ENCODE measurements around the gene MDGA2. TPM values are rescaled to one million over a fixed set of nuclear protein-coding genes. Genes with fewer than 3 reads are reported as not detected.
"Not testable (repeated sequence)": the region's sequence is repeated elsewhere in the genome, so short reads cannot be mapped to it uniquely, and the experiment has no call there.

The MDGA2 gene
- total and polyA plus RNA-seq, 2 experiments from 2014 or later = 0.33 to 0.46 TPM

DNA sequence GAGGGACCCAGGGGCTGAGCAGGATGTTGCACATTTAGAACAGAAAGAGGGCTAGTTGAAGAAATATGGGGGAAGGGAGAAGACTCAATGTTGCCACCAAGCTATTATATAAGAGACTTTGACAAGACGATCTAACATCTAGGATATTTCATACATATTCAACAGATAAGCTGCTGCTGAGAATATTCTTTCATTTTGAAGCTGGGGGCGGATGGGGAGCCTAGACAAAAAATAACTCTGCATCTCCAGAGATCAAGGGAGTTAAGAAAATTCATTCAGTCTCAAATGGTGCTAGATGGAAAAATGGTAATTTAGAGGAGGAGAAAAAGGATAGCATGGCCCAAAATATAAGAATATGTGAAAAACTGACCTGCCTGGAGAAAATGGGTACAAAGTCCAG, 415.6 kb downstream of the MDGA2 start:
- H3K36me3 ChIP-seq = no peaks in the 10 kb centered on the region
- TF ChIP-seq, protein P1, sequence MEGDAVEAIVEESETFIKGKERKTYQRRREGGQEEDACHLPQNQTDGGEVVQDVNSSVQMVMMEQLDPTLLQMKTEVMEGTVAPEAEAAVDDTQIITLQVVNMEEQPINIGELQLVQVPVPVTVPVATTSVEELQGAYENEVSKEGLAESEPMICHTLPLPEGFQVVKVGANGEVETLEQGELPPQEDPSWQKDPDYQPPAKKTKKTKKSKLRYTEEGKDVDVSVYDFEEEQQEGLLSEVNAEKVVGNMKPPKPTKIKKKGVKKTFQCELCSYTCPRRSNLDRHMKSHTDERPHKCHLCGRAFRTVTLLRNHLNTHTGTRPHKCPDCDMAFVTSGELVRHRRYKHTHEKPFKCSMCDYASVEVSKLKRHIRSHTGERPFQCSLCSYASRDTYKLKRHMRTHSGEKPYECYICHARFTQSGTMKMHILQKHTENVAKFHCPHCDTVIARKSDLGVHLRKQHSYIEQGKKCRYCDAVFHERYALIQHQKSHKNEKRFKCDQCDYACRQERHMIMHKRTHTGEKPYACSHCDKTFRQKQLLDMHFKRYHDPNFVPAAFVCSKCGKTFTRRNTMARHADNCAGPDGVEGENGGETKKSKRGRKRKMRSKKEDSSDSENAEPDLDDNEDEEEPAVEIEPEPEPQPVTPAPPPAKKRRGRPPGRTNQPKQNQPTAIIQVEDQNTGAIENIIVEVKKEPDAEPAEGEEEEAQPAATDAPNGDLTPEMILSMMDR (IDR thresholded peaks at IDR 0.05; ENCODE audit: low read depth, low read length) = no peak
- no peak overlapping the region for H3K27ac ChIP-seq
- no peak overlapping the region for H3K4me3 ChIP-seq
- DNase-seq (ENCODE audit: low read depth in 1 of 2, low spot score in 1 of 2) = no peak
- H3K9me3 ChIP-seq (ENCODE audit: low read depth) = no peaks in the 10 kb centered on the region
- peaks cover 4% of the 10 kb centered on the region for H3K4me1 ChIP-seq (ENCODE audit: low read depth)
- H3K27me3 ChIP-seq = no peaks in the 10 kb centered on the region

DNA sequence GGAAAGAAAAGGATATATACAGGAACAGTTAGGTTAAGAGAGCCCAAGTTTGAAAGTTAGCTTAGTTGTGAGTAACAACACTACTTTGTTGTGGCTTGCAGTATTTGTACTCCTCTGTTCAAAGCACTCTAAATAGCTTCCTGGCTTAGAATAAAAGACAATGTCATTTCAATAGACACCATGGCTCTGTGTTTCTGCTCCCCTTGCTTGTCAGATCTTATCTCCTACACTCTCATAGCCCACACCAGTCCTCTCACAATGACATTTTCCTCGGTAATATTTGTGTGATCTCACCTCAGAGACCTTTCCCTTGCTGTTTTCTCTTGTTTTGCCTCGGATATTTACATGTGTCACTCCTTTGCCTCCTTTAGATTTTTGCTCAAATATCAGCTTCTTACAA, 418.4 kb downstream of the MDGA2 start:
- DNase-seq (ENCODE audit: low read depth in 1 of 2, low spot score in 1 of 2) = no peak
- Histone ChIP-seq H3K9me3 (ENCODE audit: low read depth) (no peaks in the 10 kb centered on the region), H3K4me3 (no peak overlapping the region), H3K36me3 (no peaks in the 10 kb centered on the region), H3K4me1 (ENCODE audit: low read depth) (peaks cover 4% of the 10 kb centered on the region), H3K27me3 (no peaks in the 10 kb centered on the region), H3K27ac (no peak overlapping the region)
- TF ChIP-seq, protein P1 (IDR thresholded peaks at IDR 0.05; ENCODE audit: low read depth, low read length) = no peak

DNA sequence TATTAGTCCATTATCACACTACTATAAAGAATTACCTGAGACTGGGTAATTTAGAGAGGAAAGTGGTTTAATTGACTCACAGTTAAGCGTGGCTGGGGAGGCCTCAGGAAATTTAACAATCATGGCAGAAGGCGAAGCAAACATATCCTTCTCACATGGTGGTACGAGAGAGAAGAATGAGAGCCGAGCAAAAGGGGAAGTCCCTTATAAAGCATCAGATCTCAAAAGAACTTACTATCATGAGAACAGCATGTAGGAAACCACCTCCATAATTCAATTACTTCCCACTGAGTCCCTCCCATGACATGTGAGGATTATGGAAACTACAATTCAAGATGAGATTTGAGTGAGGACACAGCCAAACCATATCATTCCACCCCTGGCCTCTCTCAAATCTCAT, 422.6 kb downstream of the MDGA2 start:
- no peaks in the 10 kb centered on the region for H3K4me1 ChIP-seq (ENCODE audit: low read depth)
- no peak overlapping the region for H3K4me3 ChIP-seq
- H3K27ac ChIP-seq = no peak overlapping the region
- DNase-seq (ENCODE audit: low read depth in 1 of 2, low spot score in 1 of 2) = no peak
- H3K9me3 ChIP-seq (ENCODE audit: low read depth) = no peaks in the 10 kb centered on the region
- TF ChIP-seq, protein P1 (IDR thresholded peaks at IDR 0.05; ENCODE audit: low read depth, low read length) = no peak
- H3K27me3 ChIP-seq = no peaks in the 10 kb centered on the region
- no peaks in the 10 kb centered on the region for H3K36me3 ChIP-seq

GRCh38 chr14:47246367-47246766, 429.0 kb downstream of the MDGA2 start:
- TF ChIP-seq, protein P1 (IDR thresholded peaks at IDR 0.05; ENCODE audit: low read depth, low read length) = no peak
- Histone ChIP-seq H3K27ac (no peak overlapping the region), H3K4me3 (no peak overlapping the region), H3K4me1 (ENCODE audit: low read depth) (no peaks in the 10 kb centered on the region), H3K36me3 (no peaks in the 10 kb centered on the region), H3K9me3 (ENCODE audit: low read depth) (no peaks in the 10 kb centered on the region), H3K27me3 (no peaks in the 10 kb centered on the region)
- no peak for DNase-seq (ENCODE audit: low read depth in 1 of 2, low spot score in 1 of 2)

DNA sequence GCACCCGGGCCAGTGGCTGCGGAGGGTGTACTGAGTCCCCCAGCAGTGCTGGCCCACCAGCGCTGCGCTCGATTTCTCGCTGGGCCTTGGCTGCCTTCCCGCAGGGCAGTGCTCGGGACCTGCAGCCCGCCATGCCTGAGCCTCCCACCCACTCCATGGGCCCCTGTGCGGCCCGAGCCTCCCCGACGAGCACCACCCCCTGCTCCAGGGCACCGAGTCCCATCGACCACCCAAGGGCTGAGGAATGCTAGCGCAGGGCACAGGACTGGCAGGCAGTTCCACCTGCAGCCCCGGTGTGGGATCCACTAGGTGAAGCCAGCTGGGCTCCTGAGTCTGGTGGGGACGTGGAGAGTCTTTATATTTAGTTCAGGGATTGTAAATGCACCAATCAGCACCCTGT, 432.8 kb downstream of the MDGA2 start:
- H3K9me3 ChIP-seq (ENCODE audit: low read depth); H3K4me3 ChIP-seq; H3K27ac ChIP-seq; H3K27me3 ChIP-seq; DNase-seq (ENCODE audit: low read depth in 1 of 2, low spot score in 1 of 2); H3K36me3 ChIP-seq; H3K4me1 ChIP-seq (ENCODE audit: low read depth): not testable (repeated sequence)

GRCh38 chr14:47240748-47241437, 434.5 kb downstream of the MDGA2 start:
- H3K9me3 ChIP-seq (ENCODE audit: low read depth) = no peaks in the 10 kb centered on the region
- no peaks in the 10 kb centered on the region for H3K27me3 ChIP-seq
- H3K4me1 ChIP-seq (ENCODE audit: low read depth) = no peaks in the 10 kb centered on the region
- no peak overlapping the region for H3K4me3 ChIP-seq
- DNase-seq (ENCODE audit: low read depth in 1 of 2, low spot score in 1 of 2) = no peak
- no peaks in the 10 kb centered on the region for H3K36me3 ChIP-seq
- TF ChIP-seq, protein P1 (IDR thresholded peaks at IDR 0.05; ENCODE audit: low read depth, low read length) = no peak
- no peak overlapping the region for H3K27ac ChIP-seq

All from cardiac muscle cell (in vitro differentiated cells and primary cell).